Measurements from ENCODE around the gene GNPTG. TPM values are rescaled to one million over a fixed set of nuclear protein-coding genes. Genes with fewer than 3 reads are reported as not detected.

The GNPTG gene
- total and polyA plus RNA-seq, 2 donors (not counting 3 experiments of a cell fraction or from before 2014, with no cell fraction given): 51.6 to 109 TPM

- no peak overlapping the region for H2AFZ ChIP-seq (ENCODE audit: low read depth, low read length)
- intact Hi-C loops (cut with micrococcal nuclease) (no loop called here), dilution Hi-C loops (cut with MboI; ENCODE audit: extremely low pct_ligation_motif_present, low sequenced_read_pairs) (no loop called here)
- no peak overlapping the region for H3K4me2 ChIP-seq (ENCODE audit: insufficient read depth, low read length)
- no TSS peak for BruUV-seq (replicated peaks)
- H3K27me3 ChIP-seq (ENCODE audit: control insufficient read depth in 2 of 2, insufficient read depth in 2 of 2, low read length in 2 of 2): peaks cover 3 to 7% of the 10 kb centered on the region in 2 experiments
- no peak overlapping the region for H3K27ac ChIP-seq (ENCODE audit: insufficient read depth, low read depth, low read length)
- FAIRE-seq: no peak
- no peak overlapping the region for H3K4me3 ChIP-seq (replicated peaks in 1 of 3; ENCODE audit: insufficient read depth in 1 of 3, low read depth in 1 of 3, low read length in 3 of 3)
- no peak overlapping the region for H3K9ac ChIP-seq (replicated peaks; ENCODE audit: extremely low read depth, insufficient read depth, low read length)
- DNase-seq (ENCODE audit: low read depth, low spot score): no peak
- H3K9me1 ChIP-seq (replicated peaks; ENCODE audit: control insufficient read depth, extremely low read depth, insufficient read depth, low read length): no peaks in the 10 kb centered on the region
- POLR2A ChIA-PET: no interaction called here
- TF ChIP-seq, protein P1, sequence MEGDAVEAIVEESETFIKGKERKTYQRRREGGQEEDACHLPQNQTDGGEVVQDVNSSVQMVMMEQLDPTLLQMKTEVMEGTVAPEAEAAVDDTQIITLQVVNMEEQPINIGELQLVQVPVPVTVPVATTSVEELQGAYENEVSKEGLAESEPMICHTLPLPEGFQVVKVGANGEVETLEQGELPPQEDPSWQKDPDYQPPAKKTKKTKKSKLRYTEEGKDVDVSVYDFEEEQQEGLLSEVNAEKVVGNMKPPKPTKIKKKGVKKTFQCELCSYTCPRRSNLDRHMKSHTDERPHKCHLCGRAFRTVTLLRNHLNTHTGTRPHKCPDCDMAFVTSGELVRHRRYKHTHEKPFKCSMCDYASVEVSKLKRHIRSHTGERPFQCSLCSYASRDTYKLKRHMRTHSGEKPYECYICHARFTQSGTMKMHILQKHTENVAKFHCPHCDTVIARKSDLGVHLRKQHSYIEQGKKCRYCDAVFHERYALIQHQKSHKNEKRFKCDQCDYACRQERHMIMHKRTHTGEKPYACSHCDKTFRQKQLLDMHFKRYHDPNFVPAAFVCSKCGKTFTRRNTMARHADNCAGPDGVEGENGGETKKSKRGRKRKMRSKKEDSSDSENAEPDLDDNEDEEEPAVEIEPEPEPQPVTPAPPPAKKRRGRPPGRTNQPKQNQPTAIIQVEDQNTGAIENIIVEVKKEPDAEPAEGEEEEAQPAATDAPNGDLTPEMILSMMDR (IDR thresholded peaks at IDR 0.05; ENCODE audit: extremely low read depth in 1 of 2, insufficient read depth in 1 of 2, low read depth in 1 of 2, low read length in 2 of 2): no peak
- TF ChIP-seq JUN (IDR thresholded peaks at IDR 0.05; ENCODE audit: borderline replicate concordance, insufficient read depth, insufficient read length, low read depth): no peak
- TF ChIP-seq GATA2 (IDR thresholded peaks at IDR 0.05; ENCODE audit: insufficient read depth, insufficient read length, low read depth, low read length): no peak
- TF ChIP-seq POLR2AphosphoS5 (IDR thresholded peaks at IDR 0.05; ENCODE audit: insufficient read depth, low read depth, low read length): no peak
- no peak for TF ChIP-seq MYC (IDR thresholded peaks at IDR 0.05; ENCODE audit: low read depth, low read length)
- TF ChIP-seq FOS (IDR thresholded peaks at IDR 0.05; ENCODE audit: borderline replicate concordance, insufficient read depth, low read length): no peak
- no peak for TF ChIP-seq POLR2A (IDR thresholded peaks at IDR 0.05; ENCODE audit: low read depth, low read length)
- TF ChIP-seq MAX (IDR thresholded peaks at IDR 0.05; ENCODE audit: insufficient read depth, insufficient read length): no peak
- no peak for TF ChIP-seq EZH2 (IDR thresholded peaks at IDR 0.05; ENCODE audit: borderline replicate concordance, low read depth, low read length, severe bottlenecking)
- H3K4me1 ChIP-seq (ENCODE audit: control insufficient read depth, extremely low read depth, insufficient read depth, low read length): peaks cover 1% of the 10 kb centered on the region
- peaks cover 3 to 19% of the 10 kb centered on the region in 2 experiments for H3K36me3 ChIP-seq (ENCODE audit: control insufficient read depth in 2 of 2, extremely low read depth in 1 of 2, insufficient read depth in 2 of 2, low read length in 2 of 2)
- H3K79me2 ChIP-seq (ENCODE audit: control insufficient read depth, insufficient read depth, low read length): no peaks in the 10 kb centered on the region
- CTCF ChIA-PET: interaction anchor here (1.0 kb wide), 1 partner anchor 10 kb away, joined by 3 read pairs; no protein-coding TSS in a partner anchor
- no peaks in the 10 kb centered on the region for H3K9me3 ChIP-seq (replicated peaks; ENCODE audit: control insufficient read depth, insufficient read depth, low read length)
- H4K20me1 ChIP-seq (replicated peaks; ENCODE audit: control insufficient read depth, extremely low read depth, insufficient read depth, low read length): no peaks in the 10 kb centered on the region
Observed at GRCh38 chr16:1326391-1326790, 25.3 kb upstream of the GNPTG start.
